LHCN-M2 (cell line): ENCODE data around the gene GLCCI1. TPM values are rescaled to one million over a fixed set of nuclear protein-coding genes. Genes with fewer than 3 reads are reported as not detected.
"Not testable (repeated sequence)": the region's sequence is repeated elsewhere in the genome, so short reads cannot be mapped to it uniquely, and the experiment has no call there.

ENCODE experiments used
- DNase-seq: peaks from one replicate; pipeline ENCODE4 v3.0.0-alpha.2; 2012; ENCODE audit warnings: low read depth
- total RNA-seq: library from RNA; depleted of rRNA; stranded (reverse); fragments of >200 nt; gene quantifications from 2 replicates; pipeline ENCODE4 v1.2.3, GENCODE V29; 2014

GLCCI1 gene
- total RNA-seq, 1 experiment from 2014 or later: 4.2 TPM

- DNase-seq: no peak
Observed at GRCh38 chr7:7989616-7990440, 21.2 kb downstream of the GLCCI1 start.

GRCh38 chr7:7990441-7990761 is 21.8 kb downstream of the GLCCI1 start:
- no peak for DNase-seq

- DNase-seq: peak; percentile 17
Observed at GRCh38 chr7:7992506-7992905, 23.9 kb downstream of the GLCCI1 start.

- not testable (repeated sequence) for DNase-seq
Observed at GRCh38 chr7:7995348-7995747, 26.8 kb downstream of the GLCCI1 start.

GRCh38 chr7:7996568-7996967 is 28.0 kb downstream of the GLCCI1 start:
- peak; percentile 63 for DNase-seq

- no peak for DNase-seq
Observed at GRCh38 chr7:8000315-8000941, 31.8 kb downstream of the GLCCI1 start.

GRCh38 chr7:8003077-8003476 is 34.5 kb downstream of the GLCCI1 start:
- no peak for DNase-seq

GRCh38 chr7:8005279-8005678 is 36.7 kb downstream of the GLCCI1 start:
- no peak for DNase-seq

- no peak for DNase-seq
Observed at GRCh38 chr7:8014399-8014798, 45.8 kb downstream of the GLCCI1 start.

GRCh38 chr7:8015100-8015745 is 46.6 kb downstream of the GLCCI1 start:
- DNase-seq: no peak

- no peak for DNase-seq
Observed at GRCh38 chr7:8015746-8016120, 47.1 kb downstream of the GLCCI1 start.

GRCh38 chr7:8017423-8017822 is 48.8 kb downstream of the GLCCI1 start:
- DNase-seq: no peak

GRCh38 chr7:8018961-8019360 is 50.4 kb downstream of the GLCCI1 start:
- DNase-seq: no peak

- DNase-seq: no peak
Observed at GRCh38 chr7:8022628-8023027, 54.0 kb downstream of the GLCCI1 start.

GRCh38 chr7:8035192-8035591 is 66.6 kb downstream of the GLCCI1 start:
- no peak for DNase-seq

- DNase-seq: peak; percentile 39
Observed at GRCh38 chr7:8035647-8036518, 67.3 kb downstream of the GLCCI1 start.

- no peak for DNase-seq
Observed at GRCh38 chr7:8037151-8037550, 68.6 kb downstream of the GLCCI1 start.

GRCh38 chr7:8040768-8041369 is 72.3 kb downstream of the GLCCI1 start:
- no peak for DNase-seq

- DNase-seq: no peak
Observed at GRCh38 chr7:8042796-8043535, 74.4 kb downstream of the GLCCI1 start.

GRCh38 chr7:8044761-8045430 is 76.3 kb downstream of the GLCCI1 start:
- DNase-seq: no peak
